AG10803 (cell line): Measurements from ENCODE around the gene KLF16.

Experiments used
- DNase-seq: peaks from one replicate; pipeline ENCODE4 v3.0.0; 2010; ENCODE audit warnings: low read depth
- H3K4me3 ChIP-seq: 2 replicates; pipeline ENCODE4 v1.5.1; 2011; ENCODE audit warnings: mild to moderate bottlenecking, low read length, control low read depth
- CTCF ChIP-seq: conservative IDR thresholded peaks from 2 replicates; pipeline ENCODE4 v1.5.1; 2011; ENCODE audit warnings: mild to moderate bottlenecking, low read length, control low read depth, inconsistent platforms

The KLF16 gene

DNA sequence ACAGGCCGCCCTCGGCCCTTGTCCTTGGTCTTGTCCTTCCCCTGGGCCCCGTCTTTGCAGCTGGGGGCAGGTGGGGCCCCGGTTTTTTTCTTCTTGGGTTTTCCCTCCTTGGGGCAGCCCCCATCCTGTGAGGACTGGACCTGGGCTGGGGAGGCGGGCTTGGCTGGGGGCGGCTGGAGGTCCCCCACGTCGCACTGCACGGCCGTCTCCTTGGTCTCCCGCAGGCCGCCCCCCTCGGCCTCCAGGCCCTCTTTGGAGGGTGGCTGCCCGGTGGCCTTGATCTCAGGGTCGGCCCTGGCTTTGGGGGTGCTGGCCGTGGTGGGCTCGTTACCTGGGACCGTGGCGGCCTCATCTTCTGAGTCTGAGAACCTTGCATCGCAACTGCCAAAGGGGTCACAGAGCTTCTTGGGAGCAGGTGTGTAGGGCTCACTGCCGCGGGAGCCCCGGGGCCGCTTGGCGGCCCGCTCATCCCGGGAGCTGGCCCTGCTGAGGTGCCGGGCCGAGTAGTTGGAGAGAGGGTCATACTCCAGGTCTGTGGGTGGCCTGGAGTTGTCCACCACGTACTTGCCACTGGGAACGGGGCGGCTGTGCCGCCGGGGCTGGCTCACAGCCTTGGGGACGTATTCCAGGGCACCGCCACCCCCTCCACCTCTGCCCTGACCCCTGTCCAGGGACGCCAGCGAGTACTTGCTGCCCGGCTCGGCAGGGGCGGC, 35.7 kb downstream of the KLF16 start:
- DNase-seq: no peak
- no peak for TF ChIP-seq CTCF
- H3K4me3 ChIP-seq: no peak overlapping the region

GRCh38 chr19:1826557-1827521, 36.5 kb downstream of the KLF16 start:
- no peak for TF ChIP-seq CTCF
- H3K4me3 ChIP-seq: no peak overlapping the region
- DNase-seq: no peak

DNA sequence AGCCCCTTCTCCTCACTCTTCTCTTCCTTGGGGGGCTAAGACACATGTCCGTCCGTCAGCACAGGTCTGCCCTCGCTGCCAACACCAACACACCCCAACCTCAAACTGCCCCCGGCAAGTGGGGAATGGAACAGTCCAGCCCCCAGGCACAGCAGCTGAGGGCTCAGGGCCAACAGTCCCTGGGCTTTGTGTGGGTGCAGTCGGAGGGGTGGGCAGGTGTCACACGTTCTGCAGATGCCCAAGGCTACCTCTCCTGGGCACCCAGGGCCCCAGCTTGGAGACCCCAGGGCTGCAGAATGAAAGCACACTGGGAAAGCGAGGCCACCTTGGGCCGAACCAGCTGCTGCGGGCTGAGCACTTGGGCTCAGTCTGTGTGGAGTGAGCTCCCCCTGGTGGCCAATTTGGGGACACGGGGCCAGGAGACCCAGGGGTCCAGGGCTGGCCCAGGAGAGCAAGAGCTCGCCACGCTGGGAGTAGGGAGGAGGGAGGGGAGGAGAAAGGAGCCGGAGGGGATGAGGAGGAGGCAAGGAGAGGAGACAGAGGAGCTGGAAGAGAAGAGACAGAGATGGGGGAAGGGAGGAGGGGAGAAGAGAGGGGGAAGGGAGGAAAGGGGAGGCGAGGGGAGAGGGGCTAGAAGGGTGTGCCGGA, 37.3 kb downstream of the KLF16 start:
- peak; percentile 52 for DNase-seq
- TF ChIP-seq CTCF: peak; percentile 75

DNA sequence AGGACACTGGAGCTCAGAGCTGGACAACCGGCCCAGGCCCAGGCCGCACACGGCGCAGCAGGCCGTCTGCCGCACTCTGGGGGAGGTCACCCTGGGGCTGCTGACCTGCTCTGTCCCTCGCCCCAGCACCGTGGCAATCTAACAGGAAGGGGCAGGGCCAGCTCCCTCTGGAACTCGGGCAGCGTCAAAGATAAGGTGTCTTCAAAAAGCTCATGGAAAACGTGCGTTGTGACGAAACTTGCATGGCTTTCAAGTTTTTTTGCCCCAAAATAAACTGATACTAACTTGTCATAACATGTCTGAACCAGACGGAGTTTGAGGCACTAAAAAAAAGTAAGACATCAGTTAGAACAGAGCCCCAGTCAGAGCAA, 39.1 kb downstream of the KLF16 start:
- no peak overlapping the region for H3K4me3 ChIP-seq
- no peak for TF ChIP-seq CTCF
- no peak for DNase-seq

More for the DNA sequence above, 37.3 kb downstream of the KLF16 start:
- H3K4me3 ChIP-seq: no peak overlapping the region

DNA sequence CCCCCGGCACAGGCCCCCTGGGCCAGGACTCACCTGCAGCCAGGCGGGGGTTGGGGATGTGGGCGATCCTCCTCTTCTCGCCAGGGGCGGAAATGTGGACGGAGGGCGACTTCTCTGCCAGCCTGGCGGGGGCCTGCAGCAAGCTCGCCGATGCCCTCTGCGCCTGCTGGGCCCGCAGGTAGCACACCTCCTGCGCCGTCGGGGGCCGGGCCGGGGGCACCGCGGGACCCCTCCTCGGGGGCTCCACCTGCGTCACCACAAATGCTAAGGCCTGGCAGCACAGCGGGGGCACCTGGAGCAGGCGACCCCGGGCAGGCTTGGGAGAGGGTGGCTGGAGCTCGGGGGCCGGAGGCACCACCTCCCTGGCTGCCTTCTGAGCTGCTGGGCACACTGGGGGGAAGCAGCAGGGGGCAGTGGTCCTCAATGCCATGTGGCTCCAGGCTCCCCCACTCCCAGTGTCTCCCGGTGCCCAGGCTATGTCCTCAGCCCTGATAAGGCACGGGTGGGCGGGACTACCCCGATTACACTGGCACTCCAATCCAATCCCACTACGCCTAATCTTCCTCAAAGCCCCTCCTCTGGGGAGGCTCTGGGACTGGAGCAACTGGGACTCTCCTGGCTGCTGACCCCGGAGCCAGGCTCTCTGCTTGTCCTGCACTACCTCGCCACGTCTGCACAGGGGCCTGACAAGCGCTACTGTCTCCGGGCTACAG, 39.7 kb downstream of the KLF16 start:
- H3K4me3 ChIP-seq: no peak overlapping the region
- no peak for DNase-seq
- no peak for TF ChIP-seq CTCF

DNA sequence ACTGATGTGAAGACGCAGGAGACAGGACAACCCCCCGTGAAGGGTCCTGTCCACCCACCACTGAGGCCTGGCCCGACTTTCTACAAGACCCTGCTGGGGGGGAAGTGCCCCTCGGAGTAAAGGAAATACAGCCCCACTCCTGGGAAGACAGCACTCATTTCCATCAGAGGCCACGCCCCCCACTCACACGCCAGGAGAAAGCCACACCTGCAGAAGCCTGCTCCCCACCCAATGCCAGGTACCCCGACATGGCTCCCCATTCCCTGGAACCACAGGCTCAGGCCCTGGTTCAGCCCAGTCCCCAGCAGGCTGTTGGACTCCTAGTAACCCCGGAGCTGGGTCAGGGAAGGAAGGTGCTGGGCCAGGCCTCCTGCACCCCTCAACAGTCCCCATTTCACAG, 40.4 kb downstream of the KLF16 start:
- no peak overlapping the region for H3K4me3 ChIP-seq
- no peak for DNase-seq
- TF ChIP-seq CTCF: no peak
